ENCODE data around the gene ROM1. TPM values are rescaled to one million over a fixed set of nuclear protein-coding genes. Genes with fewer than 3 reads are reported as not detected.
A peak's percentile ranks its signal among the peaks of the same experiment; 100 is the strongest.

ROM1 gene
- total and polyA plus RNA-seq, 2 experiments from 2014 or later: 0.24 to 0.65 TPM

GRCh38 chr11:62610403-62610802 is 2.7 kb upstream of the ROM1 start:
- ATAC-seq: no peak
- peak overlapping the region; percentile 23; the same call in 1 of the 3 replicates for H3K4me3 Mint-ChIP-seq

More at GRCh38 chr11:62610403-62610802, 2.7 kb upstream of the ROM1 start:
- peaks cover 4% of the 10 kb centered on the region; the same call in 2 of the 3 replicates for H3K9me3 Mint-ChIP-seq
- peaks cover 26% of the 10 kb centered on the region for H3K27me3 Mint-ChIP-seq (ENCODE audit: insufficient read depth, low read depth, poor library complexity)
- Histone ChIP-seq H3K27ac (ENCODE audit: low read depth) (no peak overlapping the region), H3K4me2 (no peak overlapping the region), H3K36me3 (ENCODE audit: insufficient read depth) (no peaks in the 10 kb centered on the region), H3K79me2 (replicated peaks; ENCODE audit: insufficient read depth) (no peaks in the 10 kb centered on the region), H2AFZ (no peak overlapping the region), H4K20me1 (replicated peaks; ENCODE audit: insufficient read depth) (no peaks in the 10 kb centered on the region), H3F3A (replicated peaks; ENCODE audit: low read depth) (peaks cover 20% of the 10 kb centered on the region), H3K4me3 (no peak overlapping the region), H3K4me1 (ENCODE audit: insufficient read depth) (peaks cover 8% of the 10 kb centered on the region; the same call in 1 of the 2 replicates), H3K9me2 (ENCODE audit: insufficient read depth) (no peaks in the 10 kb centered on the region), H3K27me3 (ENCODE audit: insufficient read depth) (peaks cover 11% of the 10 kb centered on the region; the same call in 1 of the 2 replicates)
- H3K4me1 Mint-ChIP-seq: peaks cover 49% of the 10 kb centered on the region
- no peak for TF ChIP-seq CREB1 (CRISPR knock-in tag; IDR thresholded peaks at IDR 0.05; ENCODE audit: low read depth)
- no peak for TF ChIP-seq STAT1 (IDR thresholded peaks at IDR 0.05; ENCODE audit: unreplicated experiment)
- TF ChIP-seq JUNB (IDR thresholded peaks at IDR 0.05; ENCODE audit: unreplicated experiment): no peak
- TF ChIP-seq ZNF462 (CRISPR knock-in tag; IDR thresholded peaks at IDR 0.05): no peak
- no peak for TF ChIP-seq ZNF114 (CRISPR knock-in tag; IDR thresholded peaks at IDR 0.05)
- no peak for TF ChIP-seq EZH2phosphoT487 (IDR thresholded peaks at IDR 0.05; ENCODE audit: unreplicated experiment)
- TF ChIP-seq, protein P1, sequence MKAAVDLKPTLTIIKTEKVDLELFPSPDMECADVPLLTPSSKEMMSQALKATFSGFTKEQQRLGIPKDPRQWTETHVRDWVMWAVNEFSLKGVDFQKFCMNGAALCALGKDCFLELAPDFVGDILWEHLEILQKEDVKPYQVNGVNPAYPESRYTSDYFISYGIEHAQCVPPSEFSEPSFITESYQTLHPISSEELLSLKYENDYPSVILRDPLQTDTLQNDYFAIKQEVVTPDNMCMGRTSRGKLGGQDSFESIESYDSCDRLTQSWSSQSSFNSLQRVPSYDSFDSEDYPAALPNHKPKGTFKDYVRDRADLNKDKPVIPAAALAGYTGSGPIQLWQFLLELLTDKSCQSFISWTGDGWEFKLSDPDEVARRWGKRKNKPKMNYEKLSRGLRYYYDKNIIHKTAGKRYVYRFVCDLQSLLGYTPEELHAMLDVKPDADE (IDR thresholded peaks at IDR 0.05): no peak
- TF ChIP-seq, protein P2, sequence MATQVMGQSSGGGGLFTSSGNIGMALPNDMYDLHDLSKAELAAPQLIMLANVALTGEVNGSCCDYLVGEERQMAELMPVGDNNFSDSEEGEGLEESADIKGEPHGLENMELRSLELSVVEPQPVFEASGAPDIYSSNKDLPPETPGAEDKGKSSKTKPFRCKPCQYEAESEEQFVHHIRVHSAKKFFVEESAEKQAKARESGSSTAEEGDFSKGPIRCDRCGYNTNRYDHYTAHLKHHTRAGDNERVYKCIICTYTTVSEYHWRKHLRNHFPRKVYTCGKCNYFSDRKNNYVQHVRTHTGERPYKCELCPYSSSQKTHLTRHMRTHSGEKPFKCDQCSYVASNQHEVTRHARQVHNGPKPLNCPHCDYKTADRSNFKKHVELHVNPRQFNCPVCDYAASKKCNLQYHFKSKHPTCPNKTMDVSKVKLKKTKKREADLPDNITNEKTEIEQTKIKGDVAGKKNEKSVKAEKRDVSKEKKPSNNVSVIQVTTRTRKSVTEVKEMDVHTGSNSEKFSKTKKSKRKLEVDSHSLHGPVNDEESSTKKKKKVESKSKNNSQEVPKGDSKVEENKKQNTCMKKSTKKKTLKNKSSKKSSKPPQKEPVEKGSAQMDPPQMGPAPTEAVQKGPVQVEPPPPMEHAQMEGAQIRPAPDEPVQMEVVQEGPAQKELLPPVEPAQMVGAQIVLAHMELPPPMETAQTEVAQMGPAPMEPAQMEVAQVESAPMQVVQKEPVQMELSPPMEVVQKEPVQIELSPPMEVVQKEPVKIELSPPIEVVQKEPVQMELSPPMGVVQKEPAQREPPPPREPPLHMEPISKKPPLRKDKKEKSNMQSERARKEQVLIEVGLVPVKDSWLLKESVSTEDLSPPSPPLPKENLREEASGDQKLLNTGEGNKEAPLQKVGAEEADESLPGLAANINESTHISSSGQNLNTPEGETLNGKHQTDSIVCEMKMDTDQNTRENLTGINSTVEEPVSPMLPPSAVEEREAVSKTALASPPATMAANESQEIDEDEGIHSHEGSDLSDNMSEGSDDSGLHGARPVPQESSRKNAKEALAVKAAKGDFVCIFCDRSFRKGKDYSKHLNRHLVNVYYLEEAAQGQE (IDR thresholded peaks at IDR 0.05; ENCODE audit: unreplicated experiment): no peak
- no peak for TF ChIP-seq POLR2AphosphoS5 (IDR thresholded peaks at IDR 0.05; ENCODE audit: low read depth)
- no peak for TF ChIP-seq ZNF331 (CRISPR knock-in tag; IDR thresholded peaks at IDR 0.05; ENCODE audit: low read depth)
- TF ChIP-seq, protein P3, sequence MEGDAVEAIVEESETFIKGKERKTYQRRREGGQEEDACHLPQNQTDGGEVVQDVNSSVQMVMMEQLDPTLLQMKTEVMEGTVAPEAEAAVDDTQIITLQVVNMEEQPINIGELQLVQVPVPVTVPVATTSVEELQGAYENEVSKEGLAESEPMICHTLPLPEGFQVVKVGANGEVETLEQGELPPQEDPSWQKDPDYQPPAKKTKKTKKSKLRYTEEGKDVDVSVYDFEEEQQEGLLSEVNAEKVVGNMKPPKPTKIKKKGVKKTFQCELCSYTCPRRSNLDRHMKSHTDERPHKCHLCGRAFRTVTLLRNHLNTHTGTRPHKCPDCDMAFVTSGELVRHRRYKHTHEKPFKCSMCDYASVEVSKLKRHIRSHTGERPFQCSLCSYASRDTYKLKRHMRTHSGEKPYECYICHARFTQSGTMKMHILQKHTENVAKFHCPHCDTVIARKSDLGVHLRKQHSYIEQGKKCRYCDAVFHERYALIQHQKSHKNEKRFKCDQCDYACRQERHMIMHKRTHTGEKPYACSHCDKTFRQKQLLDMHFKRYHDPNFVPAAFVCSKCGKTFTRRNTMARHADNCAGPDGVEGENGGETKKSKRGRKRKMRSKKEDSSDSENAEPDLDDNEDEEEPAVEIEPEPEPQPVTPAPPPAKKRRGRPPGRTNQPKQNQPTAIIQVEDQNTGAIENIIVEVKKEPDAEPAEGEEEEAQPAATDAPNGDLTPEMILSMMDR (conservative IDR thresholded peaks at IDR 0.05; ENCODE audit: low read depth in 2 of 2): no peak
- TF ChIP-seq NANOG (IDR thresholded peaks at IDR 0.05; ENCODE audit: borderline replicate concordance): no peak
- no peak for TF ChIP-seq EZH2 (IDR thresholded peaks at IDR 0.05; ENCODE audit: low read depth, unreplicated experiment)
- DNase-seq (ENCODE audit: low spot score): no peak
- H3K36me3 Mint-ChIP-seq (ENCODE audit: low read depth): peaks cover 7% of the 10 kb centered on the region; the same call in 1 of the 3 replicates
- H3K27ac Mint-ChIP-seq: no peak overlapping the region

Data from GM23338 (cell line).